Effector CD4-positive, alpha-beta T cell (primary cell): ENCODE results near the gene CDK5R1.
"Not testable (repeated sequence)": the region's sequence is repeated elsewhere in the genome, so short reads cannot be mapped to it uniquely, and the experiment has no call there.

Source experiments
- DNase-seq: peaks from one replicate; pipeline ENCODE4 v3.0.0-alpha.2; 2020

Gene CDK5R1

GRCh38 chr17:32518646-32519227 lies 31.9 kb downstream of the CDK5R1 start:
- no peak for DNase-seq

GRCh38 chr17:32519228-32520103 lies 32.7 kb downstream of the CDK5R1 start:
- DNase-seq: peak; percentile 50

GRCh38 chr17:32520104-32520701 lies 33.4 kb downstream of the CDK5R1 start:
- DNase-seq: peak; percentile 35

- DNase-seq: no peak
Observed at GRCh38 chr17:32520737-32521404, 34.1 kb downstream of the CDK5R1 start.

GRCh38 chr17:32523017-32523680 lies 36.4 kb downstream of the CDK5R1 start:
- DNase-seq: no peak

- DNase-seq: no peak
Observed at GRCh38 chr17:32523827-32524552, 37.2 kb downstream of the CDK5R1 start.

- DNase-seq: not testable (repeated sequence)
Observed at GRCh38 chr17:32524553-32524880, 37.7 kb downstream of the CDK5R1 start.

GRCh38 chr17:32525122-32525521 lies 38.3 kb downstream of the CDK5R1 start:
- no peak for DNase-seq

- no peak for DNase-seq
Observed at GRCh38 chr17:32527146-32527545, 40.4 kb downstream of the CDK5R1 start.

- no peak for DNase-seq
Observed at GRCh38 chr17:32528825-32529224, 42.0 kb downstream of the CDK5R1 start.

GRCh38 chr17:32529604-32530003 lies 42.8 kb downstream of the CDK5R1 start:
- no peak for DNase-seq

- no peak for DNase-seq
Observed at GRCh38 chr17:32533296-32533695, 46.5 kb downstream of the CDK5R1 start.

GRCh38 chr17:32536736-32537643 lies 50.2 kb downstream of the CDK5R1 start:
- DNase-seq: no peak
